GM23338 (cell line): ENCODE data around the gene SHISA8. TPM values are rescaled to one million over a fixed set of nuclear protein-coding genes. Genes with fewer than 3 reads are reported as not detected.

Source experiments
- ATAC-seq: fragments of 200-7000 bp; cut with Tn5 transposase; 3 replicates; pipeline ENCODE4 v1.9.1; 2020
- DNase-seq: peaks from one replicate; pipeline ENCODE4 v3.0.0-alpha.2; 2015; ENCODE audit warnings: low spot score
- H2AFZ ChIP-seq: fragments of 200-600 bp; sonication (generic); 2 replicates; pipeline ENCODE4 v1.8.0; 2016; ENCODE audit warnings: antibody characterized with exemption, mild to moderate bottlenecking, moderate library complexity
- H3F3A ChIP-seq: fragments of 200-600 bp; sonication (generic); replicated peaks from 2 replicates; pipeline ENCODE4 v1.8.0; 2017; ENCODE audit warnings: antibody characterized with exemption, mixed run types, low read depth
- H3K27ac ChIP-seq: fragments of 200-600 bp; sonication (generic); 2 replicates; pipeline ENCODE4 v1.6.1; 2016; ENCODE audit warnings: low read depth
- H3K27me3 ChIP-seq: fragments of 200-600 bp; sonication (generic); 2 replicates; pipeline ENCODE4 v1.8.0; 2016; ENCODE audit warnings: mild to moderate bottlenecking, mixed run types, moderate library complexity; ENCODE audit not compliant: insufficient read depth
- H3K36me3 ChIP-seq: fragments of 200-600 bp; sonication (generic); 2 replicates; pipeline ENCODE4 v1.8.0; 2016; ENCODE audit warnings: mild to moderate bottlenecking; ENCODE audit not compliant: insufficient read depth
- H3K4me1 ChIP-seq: fragments of 200-600 bp; sonication (generic); 2 replicates; pipeline ENCODE4 v1.8.0; 2016; ENCODE audit warnings: mild to moderate bottlenecking, moderate library complexity; ENCODE audit not compliant: insufficient read depth
- H3K4me2 ChIP-seq: fragments of 200-600 bp; sonication (generic); 2 replicates; pipeline ENCODE4 v1.7.1; 2017; ENCODE audit warnings: mixed run types
- H3K4me3 ChIP-seq: fragments of 200-600 bp; sonication (generic); 2 replicates; pipeline ENCODE4 v1.6.1; 2016; ENCODE audit warnings: mixed run types
- H3K79me2 ChIP-seq: fragments of 200-600 bp; sonication (generic); replicated peaks from 2 replicates; pipeline ENCODE4 v1.8.0; 2017; ENCODE audit warnings: mild to moderate bottlenecking; ENCODE audit not compliant: insufficient read depth
- H3K9me2 ChIP-seq: fragments of 200-600 bp; sonication (generic); 2 replicates; pipeline ENCODE4 v1.8.0; 2017; ENCODE audit not compliant: insufficient read depth
- H4K20me1 ChIP-seq: fragments of 200-600 bp; sonication (generic); replicated peaks from 2 replicates; pipeline ENCODE4 v1.8.0; 2017; ENCODE audit warnings: mild to moderate bottlenecking; ENCODE audit not compliant: insufficient read depth
- H3K27ac Mint-ChIP-seq: 2 replicates; pipeline ENCODE4 v1.8.0; 2020; ENCODE audit warnings: inconsistent platforms, mild to moderate bottlenecking, moderate library complexity, mixed read lengths
- H3K27me3 Mint-ChIP-seq: 3 replicates; pipeline ENCODE4 v1.8.0; 2022; ENCODE audit warnings: low read depth, mild to moderate bottlenecking, moderate library complexity, mixed read lengths, inconsistent platforms; ENCODE audit not compliant: insufficient read depth, poor library complexity
- H3K36me3 Mint-ChIP-seq: 3 replicates; pipeline ENCODE4 v1.8.0; 2021; ENCODE audit warnings: low read depth, mild to moderate bottlenecking, inconsistent platforms, moderate library complexity, mixed read lengths
- H3K4me1 Mint-ChIP-seq: 3 replicates; pipeline ENCODE4 v1.8.0; 2020; ENCODE audit warnings: mild to moderate bottlenecking, inconsistent platforms, mixed read lengths
- H3K4me3 Mint-ChIP-seq: 3 replicates; pipeline ENCODE4 v1.8.0; 2021; ENCODE audit warnings: moderate library complexity, mild to moderate bottlenecking, inconsistent platforms, mixed read lengths
- H3K9me3 Mint-ChIP-seq: 3 replicates; pipeline ENCODE4 v1.8.0; 2020; ENCODE audit warnings: moderate library complexity, mild to moderate bottlenecking, inconsistent platforms, mixed read lengths
- EZH2 ChIP-seq: fragments of 200-600 bp; sonication (generic); IDR thresholded peaks from one replicate; pipeline ENCODE4 v1.8.0; 2017; ENCODE audit warnings: antibody characterized with exemption, mild to moderate bottlenecking, low read depth; ENCODE audit not compliant: unreplicated experiment
- EZH2phosphoT487 ChIP-seq: fragments of 200-600 bp; sonication (generic); IDR thresholded peaks from one replicate; pipeline ENCODE4 v1.8.1; 2018; ENCODE audit warnings: antibody characterized with exemption; ENCODE audit not compliant: unreplicated experiment
- polyA plus RNA-seq: library from polyadenylated mRNA; unstranded; fragments of >200 nt; fragmentation: Nextera tagmentation; extraction: Ambion mirVana; gene quantifications from 2 replicates; pipeline ENCODE4 v1.2.1, GENCODE V29; 2016
- total RNA-seq: library from RNA; depleted of rRNA; stranded (reverse); fragments of >200 nt; shearing (Covaris generic); gene quantifications from 2 replicates; pipeline ENCODE4 v1.2.3, GENCODE V29; 2014
- TF ChIP-seq, protein P1 (sequence below): IDR thresholded peaks from one replicate; pipeline ENCODE4 v1.6.1; 2018; ENCODE audit warnings: antibody characterized with exemption; ENCODE audit not compliant: unreplicated experiment
- TF ChIP-seq, protein P2 (sequence below): IDR thresholded peaks from 2 replicates; pipeline ENCODE4 v1.6.1; 2016; ENCODE audit warnings: antibody characterized with exemption

SHISA8 gene
- total and polyA plus RNA-seq, 2 experiments from 2014 or later = 5.1 TPM; not detected in 1

DNA sequence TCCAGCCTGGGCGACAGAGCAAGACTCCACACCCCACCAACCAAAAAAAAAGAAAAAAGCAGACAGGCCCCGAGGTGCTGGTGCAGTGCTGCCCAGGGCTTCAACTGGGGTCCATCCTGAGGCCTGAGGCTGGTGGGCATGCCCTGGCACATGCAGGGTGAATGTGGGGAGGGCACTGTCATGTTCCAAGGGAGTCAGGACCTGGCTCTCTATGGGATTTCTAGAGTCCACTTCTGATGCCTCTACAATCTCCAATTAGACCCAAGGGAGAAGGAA lies 22.0 kb upstream of the SHISA8 start:
- H3K4me1 Mint-ChIP-seq = peaks cover 4% of the 10 kb centered on the region; the same call in 2 of the 3 replicates
- no peak for DNase-seq
- H3K4me3 Mint-ChIP-seq = no peak overlapping the region
- no peaks in the 10 kb centered on the region for H3K79me2 ChIP-seq
- H3K27me3 ChIP-seq = no peaks in the 10 kb centered on the region
- peaks cover 53% of the 10 kb centered on the region for H3K36me3 Mint-ChIP-seq
- H3K36me3 ChIP-seq = peaks cover 9% of the 10 kb centered on the region; the same call in 1 of the 2 replicates
- H3K9me3 Mint-ChIP-seq = no peaks in the 10 kb centered on the region
- no peak overlapping the region for H2AFZ ChIP-seq
- no peak for TF ChIP-seq EZH2
- TF ChIP-seq, protein P1, sequence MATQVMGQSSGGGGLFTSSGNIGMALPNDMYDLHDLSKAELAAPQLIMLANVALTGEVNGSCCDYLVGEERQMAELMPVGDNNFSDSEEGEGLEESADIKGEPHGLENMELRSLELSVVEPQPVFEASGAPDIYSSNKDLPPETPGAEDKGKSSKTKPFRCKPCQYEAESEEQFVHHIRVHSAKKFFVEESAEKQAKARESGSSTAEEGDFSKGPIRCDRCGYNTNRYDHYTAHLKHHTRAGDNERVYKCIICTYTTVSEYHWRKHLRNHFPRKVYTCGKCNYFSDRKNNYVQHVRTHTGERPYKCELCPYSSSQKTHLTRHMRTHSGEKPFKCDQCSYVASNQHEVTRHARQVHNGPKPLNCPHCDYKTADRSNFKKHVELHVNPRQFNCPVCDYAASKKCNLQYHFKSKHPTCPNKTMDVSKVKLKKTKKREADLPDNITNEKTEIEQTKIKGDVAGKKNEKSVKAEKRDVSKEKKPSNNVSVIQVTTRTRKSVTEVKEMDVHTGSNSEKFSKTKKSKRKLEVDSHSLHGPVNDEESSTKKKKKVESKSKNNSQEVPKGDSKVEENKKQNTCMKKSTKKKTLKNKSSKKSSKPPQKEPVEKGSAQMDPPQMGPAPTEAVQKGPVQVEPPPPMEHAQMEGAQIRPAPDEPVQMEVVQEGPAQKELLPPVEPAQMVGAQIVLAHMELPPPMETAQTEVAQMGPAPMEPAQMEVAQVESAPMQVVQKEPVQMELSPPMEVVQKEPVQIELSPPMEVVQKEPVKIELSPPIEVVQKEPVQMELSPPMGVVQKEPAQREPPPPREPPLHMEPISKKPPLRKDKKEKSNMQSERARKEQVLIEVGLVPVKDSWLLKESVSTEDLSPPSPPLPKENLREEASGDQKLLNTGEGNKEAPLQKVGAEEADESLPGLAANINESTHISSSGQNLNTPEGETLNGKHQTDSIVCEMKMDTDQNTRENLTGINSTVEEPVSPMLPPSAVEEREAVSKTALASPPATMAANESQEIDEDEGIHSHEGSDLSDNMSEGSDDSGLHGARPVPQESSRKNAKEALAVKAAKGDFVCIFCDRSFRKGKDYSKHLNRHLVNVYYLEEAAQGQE = no peak
- peaks cover 13% of the 10 kb centered on the region for H3K27me3 Mint-ChIP-seq
- no peak overlapping the region for H3K4me3 ChIP-seq
- H3K4me2 ChIP-seq = no peak overlapping the region
- ATAC-seq = no peak
- peaks cover 16% of the 10 kb centered on the region for H4K20me1 ChIP-seq
- H3F3A ChIP-seq = peaks cover 18% of the 10 kb centered on the region
- no peak overlapping the region for H3K27ac Mint-ChIP-seq
- no peak overlapping the region for H3K27ac ChIP-seq
- H3K4me1 ChIP-seq = no peaks in the 10 kb centered on the region
- no peaks in the 10 kb centered on the region for H3K9me2 ChIP-seq

- Mint-ChIP-seq H3K36me3 (peaks cover 40% of the 10 kb centered on the region), H3K4me1 (peaks cover 4% of the 10 kb centered on the region; the same call in 2 of the 3 replicates), H3K27ac (no peak overlapping the region), H3K9me3 (no peaks in the 10 kb centered on the region), H3K4me3 (no peak overlapping the region; the same call in 2 of the 3 replicates), H3K27me3 (peaks cover 17% of the 10 kb centered on the region)
- DNase-seq (no peak), ATAC-seq (no peak)
- no peak overlapping the region for H2AFZ ChIP-seq
- no peaks in the 10 kb centered on the region for H3K4me1 ChIP-seq
- no peak overlapping the region for H3K27ac ChIP-seq
- H4K20me1 ChIP-seq = peaks cover 10% of the 10 kb centered on the region
- no peaks in the 10 kb centered on the region for H3K9me2 ChIP-seq
- peaks cover 8% of the 10 kb centered on the region; the same call in 1 of the 2 replicates for H3K36me3 ChIP-seq
- 0 out of 2 replicates have a peak, but pooled peaks cover 2% of the 10 kb centered on the region for H3K27me3 ChIP-seq
- H3K4me2 ChIP-seq = no peak overlapping the region
- H3K79me2 ChIP-seq = no peaks in the 10 kb centered on the region
- TF ChIP-seq, protein P2, sequence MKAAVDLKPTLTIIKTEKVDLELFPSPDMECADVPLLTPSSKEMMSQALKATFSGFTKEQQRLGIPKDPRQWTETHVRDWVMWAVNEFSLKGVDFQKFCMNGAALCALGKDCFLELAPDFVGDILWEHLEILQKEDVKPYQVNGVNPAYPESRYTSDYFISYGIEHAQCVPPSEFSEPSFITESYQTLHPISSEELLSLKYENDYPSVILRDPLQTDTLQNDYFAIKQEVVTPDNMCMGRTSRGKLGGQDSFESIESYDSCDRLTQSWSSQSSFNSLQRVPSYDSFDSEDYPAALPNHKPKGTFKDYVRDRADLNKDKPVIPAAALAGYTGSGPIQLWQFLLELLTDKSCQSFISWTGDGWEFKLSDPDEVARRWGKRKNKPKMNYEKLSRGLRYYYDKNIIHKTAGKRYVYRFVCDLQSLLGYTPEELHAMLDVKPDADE = no peak
- no peak overlapping the region for H3K4me3 ChIP-seq
- peaks cover 8% of the 10 kb centered on the region for H3F3A ChIP-seq
Observed at GRCh38 chr22:41935509-41935908, 20.6 kb upstream of the SHISA8 start.

DNA sequence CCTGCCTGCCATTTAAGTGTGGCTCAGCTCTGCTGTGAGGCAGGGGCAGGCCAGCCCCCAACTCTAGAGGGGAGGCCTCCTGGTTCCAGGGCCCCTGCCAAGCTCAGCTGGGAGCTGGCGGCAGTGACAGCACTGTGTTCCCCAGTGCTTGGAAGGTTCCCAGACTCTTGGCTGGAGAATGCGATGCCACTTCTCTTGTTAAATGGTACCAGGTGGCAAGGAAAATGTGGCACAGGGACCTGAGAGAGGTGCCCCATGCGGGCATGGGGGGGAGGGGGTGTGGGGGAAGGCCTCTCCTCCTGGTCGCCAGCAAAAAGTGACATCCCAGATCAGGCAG lies 20.1 kb upstream of the SHISA8 start:
- Histone ChIP-seq H3K4me2 (no peak overlapping the region), H3K4me1 (no peaks in the 10 kb centered on the region), H4K20me1 (peaks cover 10% of the 10 kb centered on the region), H3K79me2 (no peaks in the 10 kb centered on the region), H3K4me3 (no peak overlapping the region), H2AFZ (no peak overlapping the region), H3K27me3 (0 out of 2 replicates have a peak, but pooled peaks cover 4% of the 10 kb centered on the region), H3F3A (peaks cover 2% of the 10 kb centered on the region), H3K27ac (no peak overlapping the region), H3K9me2 (no peaks in the 10 kb centered on the region), H3K36me3 (peaks cover 4% of the 10 kb centered on the region; the same call in 1 of the 2 replicates)
- Mint-ChIP-seq H3K27me3 (peaks cover 20% of the 10 kb centered on the region), H3K27ac (no peak overlapping the region), H3K4me1 (peaks cover 4% of the 10 kb centered on the region; the same call in 2 of the 3 replicates), H3K9me3 (no peaks in the 10 kb centered on the region), H3K36me3 (peaks cover 35% of the 10 kb centered on the region), H3K4me3 (no peak overlapping the region)
- ATAC-seq = no peak
- no peak for DNase-seq
- no peak for TF ChIP-seq EZH2phosphoT487
- TF ChIP-seq, protein P2 = no peak
